ENCODE measurements around the gene NCKIPSD.

DNA sequence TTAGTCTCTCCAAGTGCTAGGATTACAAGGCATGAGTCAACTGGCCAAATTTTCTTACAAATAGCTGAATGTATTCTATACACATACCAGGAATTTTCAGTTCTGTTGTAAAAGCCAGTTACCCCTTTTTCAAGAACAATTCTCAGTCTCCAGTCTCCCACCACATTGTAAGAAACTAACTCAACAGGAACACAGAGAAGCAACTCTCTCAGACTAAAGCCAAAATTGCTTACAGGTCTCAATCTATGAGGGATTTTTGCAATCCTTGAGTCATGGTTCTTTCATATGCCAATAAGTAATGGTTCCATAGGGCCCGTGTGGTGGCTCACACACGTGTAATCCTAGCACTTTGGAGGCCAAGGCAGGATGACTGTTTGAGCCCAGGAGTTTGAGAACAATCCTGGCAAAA, 22.8 kb upstream of the NCKIPSD start:
- TF ChIP-seq, protein P1, sequence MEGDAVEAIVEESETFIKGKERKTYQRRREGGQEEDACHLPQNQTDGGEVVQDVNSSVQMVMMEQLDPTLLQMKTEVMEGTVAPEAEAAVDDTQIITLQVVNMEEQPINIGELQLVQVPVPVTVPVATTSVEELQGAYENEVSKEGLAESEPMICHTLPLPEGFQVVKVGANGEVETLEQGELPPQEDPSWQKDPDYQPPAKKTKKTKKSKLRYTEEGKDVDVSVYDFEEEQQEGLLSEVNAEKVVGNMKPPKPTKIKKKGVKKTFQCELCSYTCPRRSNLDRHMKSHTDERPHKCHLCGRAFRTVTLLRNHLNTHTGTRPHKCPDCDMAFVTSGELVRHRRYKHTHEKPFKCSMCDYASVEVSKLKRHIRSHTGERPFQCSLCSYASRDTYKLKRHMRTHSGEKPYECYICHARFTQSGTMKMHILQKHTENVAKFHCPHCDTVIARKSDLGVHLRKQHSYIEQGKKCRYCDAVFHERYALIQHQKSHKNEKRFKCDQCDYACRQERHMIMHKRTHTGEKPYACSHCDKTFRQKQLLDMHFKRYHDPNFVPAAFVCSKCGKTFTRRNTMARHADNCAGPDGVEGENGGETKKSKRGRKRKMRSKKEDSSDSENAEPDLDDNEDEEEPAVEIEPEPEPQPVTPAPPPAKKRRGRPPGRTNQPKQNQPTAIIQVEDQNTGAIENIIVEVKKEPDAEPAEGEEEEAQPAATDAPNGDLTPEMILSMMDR (IDR thresholded peaks at IDR 0.05; ENCODE audit: low read depth, low read length) = no peak
- TF ChIP-seq EZH2phosphoT487 (IDR thresholded peaks at IDR 0.05; ENCODE audit: low read depth) = no peak
